Measurements from ENCODE around the gene IQGAP1. TPM values are rescaled to one million over a fixed set of nuclear protein-coding genes. Genes with fewer than 3 reads are reported as not detected.

Gene IQGAP1
- total and polyA plus RNA-seq, 9 of the 15 experiments (the other 6 are each of a cell fraction or from before 2014, with no cell fraction given): 37.6 to 143 (median 77.7) TPM

DNA sequence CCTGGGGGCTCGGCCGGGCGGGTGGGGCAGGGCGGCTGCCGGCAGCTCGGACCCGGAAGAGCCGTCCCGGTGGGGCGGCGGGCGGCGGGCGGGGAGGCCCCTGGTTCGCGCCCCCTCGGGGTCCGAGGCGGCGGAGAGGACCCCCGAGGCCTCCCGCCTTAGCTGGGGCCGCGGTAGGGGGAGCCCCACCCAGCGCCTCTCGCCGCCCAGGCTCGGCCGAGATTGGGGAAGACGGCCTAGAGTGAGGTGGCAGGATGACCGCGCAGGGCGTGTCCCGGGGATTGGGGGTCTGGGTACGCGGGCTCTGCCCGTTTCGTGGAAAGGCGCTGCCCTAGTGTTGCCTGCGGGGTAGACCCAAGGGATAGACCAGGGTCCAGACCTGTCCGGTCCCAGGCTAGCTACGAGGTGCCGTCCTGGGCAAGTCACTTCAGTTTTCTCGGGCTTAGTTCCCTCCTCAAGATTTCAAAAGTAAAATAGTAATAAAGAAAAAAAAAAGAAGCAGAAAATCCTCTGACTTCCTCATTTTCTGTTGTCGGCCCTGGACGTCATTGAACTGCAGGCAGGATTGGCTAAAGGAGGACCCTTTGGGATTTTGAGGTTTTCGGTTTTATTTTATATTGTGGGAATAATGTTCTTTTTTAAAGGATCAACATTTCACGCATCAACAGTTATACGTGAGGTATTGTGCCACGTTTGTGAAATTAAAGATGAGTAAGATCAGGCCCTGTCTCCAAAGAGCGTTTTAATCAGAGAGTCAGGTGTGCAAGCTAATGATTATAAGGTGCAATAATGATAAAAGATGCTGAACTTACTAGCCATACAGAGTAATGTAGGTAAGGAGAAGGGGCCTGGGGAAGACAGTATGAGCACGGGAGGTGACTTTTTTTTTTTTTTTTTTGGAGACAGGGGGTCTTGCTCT lies 679 bp downstream of the IQGAP1 start (continued):
- TF ChIP-seq, protein P1, sequence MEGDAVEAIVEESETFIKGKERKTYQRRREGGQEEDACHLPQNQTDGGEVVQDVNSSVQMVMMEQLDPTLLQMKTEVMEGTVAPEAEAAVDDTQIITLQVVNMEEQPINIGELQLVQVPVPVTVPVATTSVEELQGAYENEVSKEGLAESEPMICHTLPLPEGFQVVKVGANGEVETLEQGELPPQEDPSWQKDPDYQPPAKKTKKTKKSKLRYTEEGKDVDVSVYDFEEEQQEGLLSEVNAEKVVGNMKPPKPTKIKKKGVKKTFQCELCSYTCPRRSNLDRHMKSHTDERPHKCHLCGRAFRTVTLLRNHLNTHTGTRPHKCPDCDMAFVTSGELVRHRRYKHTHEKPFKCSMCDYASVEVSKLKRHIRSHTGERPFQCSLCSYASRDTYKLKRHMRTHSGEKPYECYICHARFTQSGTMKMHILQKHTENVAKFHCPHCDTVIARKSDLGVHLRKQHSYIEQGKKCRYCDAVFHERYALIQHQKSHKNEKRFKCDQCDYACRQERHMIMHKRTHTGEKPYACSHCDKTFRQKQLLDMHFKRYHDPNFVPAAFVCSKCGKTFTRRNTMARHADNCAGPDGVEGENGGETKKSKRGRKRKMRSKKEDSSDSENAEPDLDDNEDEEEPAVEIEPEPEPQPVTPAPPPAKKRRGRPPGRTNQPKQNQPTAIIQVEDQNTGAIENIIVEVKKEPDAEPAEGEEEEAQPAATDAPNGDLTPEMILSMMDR (IDR thresholded peaks at IDR 0.05 in 2 of 3, conservative IDR thresholded peaks at IDR 0.05 in 1 of 3; ENCODE audit: insufficient read depth in 2 of 3, low read depth in 1 of 3, low read length in 3 of 3): no peak
- peak; percentile 67; the same call in 1 of the 2 replicates for TF ChIP-seq KLF6 (CRISPR knock-in tag; IDR thresholded peaks at IDR 0.05; ENCODE audit: borderline replicate concordance)
- no peak for TF ChIP-seq BCOR (IDR thresholded peaks at IDR 0.05)
- TF ChIP-seq ZC3H4 (CRISPR knock-in tag; IDR thresholded peaks at IDR 0.05; ENCODE audit: borderline replicate concordance): peak; percentile 65; the same call in 1 of the 2 replicates
- peak in 1 of 2 experiments; percentile 56; a peak in 1 of 4 replicates for TF ChIP-seq TEAD1 (CRISPR knock-in tag; IDR thresholded peaks at IDR 0.05)
- peak; percentile 92 for TF ChIP-seq KAT7 (CRISPR knock-in tag; IDR thresholded peaks at IDR 0.05; ENCODE audit: borderline replicate concordance)
- no peak for TF ChIP-seq ADNP (tag; IDR thresholded peaks at IDR 0.05)
- 0 out of 2 replicates have a peak, but pooled peaks have one; percentile 38 for TF ChIP-seq PHF21A (IDR thresholded peaks at IDR 0.05; ENCODE audit: borderline replicate concordance, low read depth)
- TF ChIP-seq, protein P2, sequence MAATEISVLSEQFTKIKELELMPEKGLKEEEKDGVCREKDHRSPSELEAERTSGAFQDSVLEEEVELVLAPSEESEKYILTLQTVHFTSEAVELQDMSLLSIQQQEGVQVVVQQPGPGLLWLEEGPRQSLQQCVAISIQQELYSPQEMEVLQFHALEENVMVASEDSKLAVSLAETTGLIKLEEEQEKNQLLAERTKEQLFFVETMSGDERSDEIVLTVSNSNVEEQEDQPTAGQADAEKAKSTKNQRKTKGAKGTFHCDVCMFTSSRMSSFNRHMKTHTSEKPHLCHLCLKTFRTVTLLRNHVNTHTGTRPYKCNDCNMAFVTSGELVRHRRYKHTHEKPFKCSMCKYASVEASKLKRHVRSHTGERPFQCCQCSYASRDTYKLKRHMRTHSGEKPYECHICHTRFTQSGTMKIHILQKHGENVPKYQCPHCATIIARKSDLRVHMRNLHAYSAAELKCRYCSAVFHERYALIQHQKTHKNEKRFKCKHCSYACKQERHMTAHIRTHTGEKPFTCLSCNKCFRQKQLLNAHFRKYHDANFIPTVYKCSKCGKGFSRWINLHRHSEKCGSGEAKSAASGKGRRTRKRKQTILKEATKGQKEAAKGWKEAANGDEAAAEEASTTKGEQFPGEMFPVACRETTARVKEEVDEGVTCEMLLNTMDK (IDR thresholded peaks at IDR 0.05; ENCODE audit: borderline replicate concordance, insufficient read depth, low read depth, low read length, poor library complexity, severe bottlenecking): peak; percentile 36
- TF ChIP-seq, protein P3, sequence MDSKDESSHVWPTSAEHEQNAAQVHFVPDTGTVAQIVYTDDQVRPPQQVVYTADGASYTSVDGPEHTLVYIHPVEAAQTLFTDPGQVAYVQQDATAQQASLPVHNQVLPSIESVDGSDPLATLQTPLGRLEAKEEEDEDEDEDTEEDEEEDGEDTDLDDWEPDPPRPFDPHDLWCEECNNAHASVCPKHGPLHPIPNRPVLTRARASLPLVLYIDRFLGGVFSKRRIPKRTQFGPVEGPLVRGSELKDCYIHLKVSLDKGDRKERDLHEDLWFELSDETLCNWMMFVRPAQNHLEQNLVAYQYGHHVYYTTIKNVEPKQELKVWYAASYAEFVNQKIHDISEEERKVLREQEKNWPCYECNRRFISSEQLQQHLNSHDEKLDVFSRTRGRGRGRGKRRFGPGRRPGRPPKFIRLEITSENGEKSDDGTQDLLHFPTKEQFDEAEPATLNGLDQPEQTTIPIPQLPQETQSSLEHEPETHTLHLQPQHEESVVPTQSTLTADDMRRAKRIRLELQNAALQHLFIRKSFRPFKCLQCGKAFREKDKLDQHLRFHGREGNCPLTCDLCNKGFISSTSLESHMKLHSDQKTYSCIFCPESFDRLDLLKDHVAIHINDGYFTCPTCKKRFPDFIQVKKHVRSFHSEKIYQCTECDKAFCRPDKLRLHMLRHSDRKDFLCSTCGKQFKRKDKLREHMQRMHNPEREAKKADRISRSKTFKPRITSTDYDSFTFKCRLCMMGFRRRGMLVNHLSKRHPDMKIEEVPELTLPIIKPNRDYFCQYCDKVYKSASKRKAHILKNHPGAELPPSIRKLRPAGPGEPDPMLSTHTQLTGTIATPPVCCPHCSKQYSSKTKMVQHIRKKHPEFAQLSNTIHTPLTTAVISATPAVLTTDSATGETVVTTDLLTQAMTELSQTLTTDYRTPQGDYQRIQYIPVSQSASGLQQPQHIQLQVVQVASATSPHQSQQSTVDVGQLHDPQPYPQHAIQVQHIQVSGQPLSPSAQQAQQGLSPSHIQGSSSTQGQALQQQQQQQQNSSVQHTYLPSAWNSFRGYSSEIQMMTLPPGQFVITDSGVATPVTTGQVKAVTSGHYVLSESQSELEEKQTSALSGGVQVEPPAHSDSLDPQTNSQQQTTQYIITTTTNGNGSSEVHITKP (IDR thresholded peaks at IDR 0.05; ENCODE audit: partially characterized antibody): no peak
- TF ChIP-seq ETV1 (tag; conservative IDR thresholded peaks at IDR 0.05; ENCODE audit: low read depth): no peak
- TF ChIP-seq SAFB (IDR thresholded peaks at IDR 0.05; ENCODE audit: borderline replicate concordance, low read depth, low read length): no peak
- no peak for TF ChIP-seq CBFA2T2 (conservative IDR thresholded peaks at IDR 0.05)
